Right lobe of liver (tissue), 6 donors: Measurements from ENCODE around the gene AP1G2. TPM values are rescaled to one million over a fixed set of nuclear protein-coding genes. Genes with fewer than 3 reads are reported as not detected.
"Not testable (repeated sequence)": the region's sequence is repeated elsewhere in the genome, so short reads cannot be mapped to it uniquely, and the experiment has no call there.

Source experiments
- ATAC-seq, 4 donors: fragments of 200-7000 bp; cut with Tn5 transposase; one replicate each; pipeline ENCODE4 v1.9.1; 2020; ENCODE audit warnings: mild to moderate bottlenecking in 4 of 4, moderate library complexity in 4 of 4
- DNase-seq, 3 donors: peaks; one replicate each; pipeline ENCODE4 v3.0.0-alpha.2; 2020
- H3K27ac ChIP-seq, 3 donors: fragments of 200-600 bp; one replicate each; pipeline ENCODE4 v1.8.0; 2022
- H3K27me3 ChIP-seq, 2 donors: fragments of 200-600 bp; one replicate each; pipeline ENCODE4 v1.8.0; 2022
- H3K36me3 ChIP-seq, 4 donors: fragments of 200-600 bp; sonication (generic) in 1 of 4; one replicate each; pipeline versions ENCODE4 v1.5.1 to v1.8.0; 2017 to 2022; ENCODE audit warnings: control low read depth in 1 of 4
- H3K4me1 ChIP-seq, 4 donors: fragments of 200-600 bp; sonication (generic) in 1 of 4; one replicate each; pipeline versions ENCODE4 v1.5.1 to v1.8.0; 2017 to 2022; ENCODE audit warnings: control low read depth in 1 of 4
- H3K4me3 ChIP-seq, 3 donors: fragments of 200-600 bp; one replicate each; pipeline ENCODE4 v1.8.0; 2022
- H3K9me3 ChIP-seq, 4 donors: fragments of 200-600 bp; sonication (generic) in 1 of 4; one replicate each; pipeline versions ENCODE4 v1.5.1 to v1.8.0; 2017 to 2022; ENCODE audit warnings: control low read depth in 1 of 4
- POLR2A ChIP-seq: fragments of 450-650 bp; IDR thresholded peaks from one replicate; pipeline ENCODE4 v1.6.1; 2017; ENCODE audit warnings: antibody characterized with exemption, mild to moderate bottlenecking
- WGBS: methylation state at CpG from one replicate; pipeline ENCODE4 v1.1.6; 2018; ENCODE audit warnings: low coverage, low lambda C conversion rate; ENCODE audit not compliant: insufficient coverage; ENCODE audit errors: missing lambda C conversion rate; 5-methylcytosine and 5-hydroxymethylcytosine counted together
- intact Hi-C, 2 donors: fragments of 100-400 bp; cut with DNase I; formaldehyde crosslinking; loops; one replicate each; pipeline versions ENCODE4 v1.11.2 to v1.14.1; 2022
- total RNA-seq, 6 experiments: library from RNA; depleted of rRNA in 2 of 6; stranded (reverse); fragments of >200 nt in 2 of 6; fragmentation: NEBNext Ultra II Directional in 3 of 6; extraction: Animal tissue kit (Norgen Biotek cat#: 25700) in 3 of 6; gene quantifications; one replicate each; pipeline versions ENCODE4 v1.1.0 to v1.2.4, GENCODE V29; 2016 to 2023
- TF ChIP-seq, protein P1 (sequence below), 4 donors: fragments of 200-600 bp in 3 of 4; fragments of 450-650 bp in 1 of 4; IDR thresholded peaks; one replicate each; pipeline versions ENCODE4 v1.5.1 to v1.8.0; 2016 to 2022; ENCODE audit warnings: antibody characterized with exemption in 4 of 4, mild to moderate bottlenecking in 2 of 4
- donor health status: DM: no; HTN: yes; CAD: no.
- donor health status: DM: no; HTN: no; CAD: no.
- donor health status: DM: no; HTN: no; CAD: no.
- donor health status: DM: no; HTN: yes; CAD: no.
- donor health status: DM: no; HTN: yes; CAD: no.

AP1G2 gene
- total RNA-seq, 6 experiments from 2014 or later: 13.6 to 25.9 (median 23.0) TPM

DNA sequence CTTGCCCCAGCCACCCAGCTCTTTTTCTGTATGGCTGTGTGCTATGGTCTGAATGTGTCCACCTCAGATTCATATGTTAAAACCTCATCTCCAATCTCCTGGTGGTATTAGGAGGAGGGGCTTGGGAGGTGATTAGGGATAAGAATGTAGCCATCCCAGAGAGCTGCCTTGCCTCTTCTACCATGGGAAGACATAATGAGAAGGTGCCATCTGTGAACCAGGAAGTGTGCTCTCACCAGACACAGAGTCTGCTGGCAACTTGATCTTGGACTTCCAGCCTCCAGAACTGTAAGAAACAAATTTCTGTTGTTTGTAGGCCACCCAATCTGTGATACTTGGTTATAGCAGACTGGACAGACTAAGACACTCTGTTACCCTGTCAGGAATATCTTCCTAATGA, 33.8 kb upstream of the AP1G2 start:
- H3K27ac ChIP-seq: no peak overlapping the region
- H3K36me3 ChIP-seq: no peaks in the 10 kb centered on the region

DNA sequence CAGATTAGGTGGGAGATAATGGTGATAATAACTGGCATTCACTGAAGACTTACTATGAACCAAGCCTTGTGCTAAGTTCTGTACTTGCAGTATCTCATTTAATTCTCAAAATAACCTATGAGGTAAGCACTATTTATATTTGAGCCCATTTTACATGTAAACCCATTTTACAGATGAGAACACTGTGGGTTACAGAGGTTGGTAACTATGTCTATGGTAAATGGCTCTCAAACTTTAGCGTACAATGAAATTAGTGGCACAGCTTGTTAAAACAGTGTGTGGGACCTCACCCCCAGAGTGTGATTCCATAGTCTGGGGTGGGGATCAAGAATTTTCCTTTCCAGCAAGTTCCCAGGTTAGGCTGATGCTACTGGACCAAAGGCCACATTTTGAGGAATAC, 33.2 kb upstream of the AP1G2 start:
- Histone ChIP-seq H3K27me3 (no peaks in the 10 kb centered on the region), H3K9me3 (no peaks in the 10 kb centered on the region), H3K4me3 (no peak overlapping the region), H3K4me1 (no peaks in the 10 kb centered on the region), H3K27ac (no peak overlapping the region), H3K36me3 (no peaks in the 10 kb centered on the region)
- WGBS: 100% methylated on average over 1 of the region's 1 CpG
- intact Hi-C loops: no loop called here
- ATAC-seq (no peak), DNase-seq (no peak)
- no peak for TF ChIP-seq POLR2A
- TF ChIP-seq, protein P1, sequence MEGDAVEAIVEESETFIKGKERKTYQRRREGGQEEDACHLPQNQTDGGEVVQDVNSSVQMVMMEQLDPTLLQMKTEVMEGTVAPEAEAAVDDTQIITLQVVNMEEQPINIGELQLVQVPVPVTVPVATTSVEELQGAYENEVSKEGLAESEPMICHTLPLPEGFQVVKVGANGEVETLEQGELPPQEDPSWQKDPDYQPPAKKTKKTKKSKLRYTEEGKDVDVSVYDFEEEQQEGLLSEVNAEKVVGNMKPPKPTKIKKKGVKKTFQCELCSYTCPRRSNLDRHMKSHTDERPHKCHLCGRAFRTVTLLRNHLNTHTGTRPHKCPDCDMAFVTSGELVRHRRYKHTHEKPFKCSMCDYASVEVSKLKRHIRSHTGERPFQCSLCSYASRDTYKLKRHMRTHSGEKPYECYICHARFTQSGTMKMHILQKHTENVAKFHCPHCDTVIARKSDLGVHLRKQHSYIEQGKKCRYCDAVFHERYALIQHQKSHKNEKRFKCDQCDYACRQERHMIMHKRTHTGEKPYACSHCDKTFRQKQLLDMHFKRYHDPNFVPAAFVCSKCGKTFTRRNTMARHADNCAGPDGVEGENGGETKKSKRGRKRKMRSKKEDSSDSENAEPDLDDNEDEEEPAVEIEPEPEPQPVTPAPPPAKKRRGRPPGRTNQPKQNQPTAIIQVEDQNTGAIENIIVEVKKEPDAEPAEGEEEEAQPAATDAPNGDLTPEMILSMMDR (IDR thresholded peaks at IDR 0.05): no peak

More for the DNA sequence above, 33.8 kb upstream of the AP1G2 start:
- Histone ChIP-seq H3K4me3 (no peak overlapping the region), H3K9me3 (no peaks in the 10 kb centered on the region), H3K27me3 (no peaks in the 10 kb centered on the region), H3K4me1 (no peaks in the 10 kb centered on the region)
- intact Hi-C loops: no loop called here
- TF ChIP-seq, protein P1 (IDR thresholded peaks at IDR 0.05): no peak
- no peak for TF ChIP-seq POLR2A
- no peak for ATAC-seq
- DNase-seq: no peak

DNA sequence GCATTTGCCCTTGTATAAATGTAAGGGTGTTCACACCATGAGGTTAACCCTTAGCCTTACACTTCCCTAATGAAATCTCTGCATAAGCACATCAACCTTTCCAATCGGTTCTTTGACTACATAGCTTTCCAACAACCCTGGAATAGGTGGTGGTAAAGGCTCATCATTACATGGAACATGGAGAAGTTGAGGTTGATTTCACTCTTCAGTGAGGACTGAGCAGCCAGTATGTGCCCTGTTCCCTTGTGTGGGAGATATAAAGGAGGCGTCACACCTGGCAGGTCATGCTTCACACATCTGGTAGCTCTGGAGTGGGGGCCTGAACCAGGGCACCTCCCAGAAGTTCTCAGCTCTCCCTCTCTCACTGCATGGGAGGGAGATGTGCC, 32.7 kb upstream of the AP1G2 start:
- 67% methylated on average over 1 of the region's 2 CpGs for WGBS

DNA sequence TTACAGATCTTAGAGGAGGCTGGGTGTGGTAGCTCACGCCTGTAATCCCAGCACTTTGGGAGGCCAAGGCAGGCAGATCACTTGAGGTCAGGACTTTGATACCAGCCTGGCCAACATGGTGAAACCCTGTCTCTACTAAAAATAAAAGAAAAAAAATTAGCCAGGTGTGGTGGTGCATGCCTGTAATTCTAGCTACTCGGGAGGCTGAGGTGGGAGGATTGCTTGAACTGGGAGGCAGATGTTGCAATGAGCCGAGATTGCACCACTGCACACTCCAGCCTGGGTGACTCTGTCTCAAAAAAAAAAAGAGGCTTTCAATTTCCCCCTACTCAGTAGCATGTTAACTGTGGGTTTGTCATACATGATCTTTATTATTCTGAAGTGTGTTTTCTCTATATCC, 26.6 kb upstream of the AP1G2 start:
- H3K4me1 ChIP-seq, H3K27ac ChIP-seq, H3K27me3 ChIP-seq, H3K9me3 ChIP-seq, H3K36me3 ChIP-seq, H3K4me3 ChIP-seq, DNase-seq, intact Hi-C loops, ATAC-seq: not testable (repeated sequence)
- 61% methylated on average over 3 of the region's 3 CpGs for WGBS

More for the DNA sequence above, 32.7 kb upstream of the AP1G2 start:
- ATAC-seq (no peak), DNase-seq (no peak)
- no peaks in the 10 kb centered on the region for H3K36me3 ChIP-seq
- H3K4me1 ChIP-seq: no peaks in the 10 kb centered on the region
- H3K27ac ChIP-seq: no peak overlapping the region
- no peaks in the 10 kb centered on the region for H3K9me3 ChIP-seq
- intact Hi-C loops: no loop called here
- TF ChIP-seq, protein P1 (IDR thresholded peaks at IDR 0.05): no peak
- TF ChIP-seq POLR2A: no peak
- no peak overlapping the region for H3K4me3 ChIP-seq
- H3K27me3 ChIP-seq: no peaks in the 10 kb centered on the region

DNA sequence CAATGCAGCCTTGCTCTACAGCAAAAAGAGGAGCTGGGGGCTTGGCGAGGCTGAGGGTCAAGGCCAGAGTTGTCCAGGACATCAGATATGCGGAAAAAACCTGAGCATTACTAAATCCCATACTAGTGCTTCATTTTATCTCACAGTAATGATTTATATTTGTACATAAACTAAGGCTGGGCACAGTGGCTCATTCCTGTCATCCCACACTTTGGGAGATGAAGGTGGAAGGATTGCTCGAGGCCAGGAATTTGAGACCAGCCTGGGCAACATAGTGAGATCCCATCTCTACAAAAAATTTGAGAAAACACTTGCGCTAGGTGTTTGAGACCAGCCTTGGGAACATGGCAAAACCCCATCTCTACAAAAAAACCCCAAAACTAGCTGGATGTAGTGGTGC, 22.6 kb upstream of the AP1G2 start:
- DNase-seq (no peak), ATAC-seq (no peak)
- H3K4me3 ChIP-seq: no peak overlapping the region
- H3K27me3 ChIP-seq: no peaks in the 10 kb centered on the region
- WGBS: 97% methylated on average over 4 of the region's 4 CpGs
- H3K9me3 ChIP-seq: no peaks in the 10 kb centered on the region
- TF ChIP-seq, protein P1 (IDR thresholded peaks at IDR 0.05): no peak
- TF ChIP-seq POLR2A: no peak
- peaks cover 0 to 7% (median 2%) of the 10 kb centered on the region in 4 donors for H3K4me1 ChIP-seq
- H3K27ac ChIP-seq: no peak overlapping the region
- no peaks in the 10 kb centered on the region for H3K36me3 ChIP-seq
- intact Hi-C loops: no loop called here
